GM18870 (cell line): ENCODE results near the gene SMIM21.

Source experiments
- ATAC-seq: cut with Tn5 transposase; IDR thresholded peaks from one replicate; pipeline ENCODE4 v1.9.1; 2021; ENCODE audit warnings: moderate library complexity; ENCODE audit not compliant: unreplicated experiment

The SMIM21 gene

GRCh38 chr18:75377926-75378325, 49.6 kb downstream of the SMIM21 start:
- no peak for ATAC-seq

- ATAC-seq = no peak
Observed at GRCh38 chr18:75377258-75377657, 50.2 kb downstream of the SMIM21 start.

- no peak for ATAC-seq
Observed at GRCh38 chr18:75376004-75376403, 51.5 kb downstream of the SMIM21 start.

- ATAC-seq = no peak
Observed at GRCh38 chr18:75375341-75375740, 52.2 kb downstream of the SMIM21 start.

GRCh38 chr18:75374466-75374865, 53.0 kb downstream of the SMIM21 start:
- no peak for ATAC-seq

- ATAC-seq = no peak
Observed at GRCh38 chr18:75369026-75369721, 58.3 kb downstream of the SMIM21 start.

- no peak for ATAC-seq
Observed at GRCh38 chr18:75365837-75366236, 61.7 kb downstream of the SMIM21 start.

- no peak for ATAC-seq
Observed at GRCh38 chr18:75365254-75365629, 62.3 kb downstream of the SMIM21 start.

- ATAC-seq = no peak
Observed at GRCh38 chr18:75364512-75365253, 62.8 kb downstream of the SMIM21 start.

- no peak for ATAC-seq
Observed at GRCh38 chr18:75363446-75364225, 63.9 kb downstream of the SMIM21 start.

- no peak for ATAC-seq
Observed at GRCh38 chr18:75362435-75362834, 65.1 kb downstream of the SMIM21 start.

GRCh38 chr18:75360941-75361340, 66.6 kb downstream of the SMIM21 start:
- ATAC-seq = no peak

- no peak for ATAC-seq
Observed at GRCh38 chr18:75360215-75360614, 67.3 kb downstream of the SMIM21 start.
